Kidney glomerular epithelial cell (primary cell): Measurements from ENCODE around the gene SFXN4.
"Not testable (repeated sequence)": the region's sequence is repeated elsewhere in the genome, so short reads cannot be mapped to it uniquely, and the experiment has no call there.

Experiments
- DNase-seq: peaks from one replicate; lab custom pipeline; 2025; lab: John Stamatoyannopoulos, UW

The SFXN4 gene

DNA sequence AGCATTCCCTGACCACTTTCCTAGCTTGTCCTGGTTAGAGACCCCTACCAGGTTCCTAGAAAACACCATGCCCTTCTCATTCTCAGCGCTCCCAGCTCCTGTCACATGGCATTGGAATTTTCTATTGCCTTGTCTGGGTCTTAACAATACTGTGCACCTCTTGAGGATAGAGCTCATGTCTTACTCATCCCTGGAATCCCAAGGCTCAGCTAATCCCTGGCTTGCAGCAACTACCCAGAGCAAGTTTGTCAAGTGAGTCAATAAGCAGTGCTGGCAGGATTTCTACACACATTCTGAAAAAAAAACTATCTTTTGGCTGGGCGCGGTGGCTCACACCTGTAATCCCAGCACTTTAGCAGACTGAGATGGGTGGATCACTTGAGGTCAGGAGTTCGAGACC is 24.8 kb upstream of the SFXN4 start:
- DNase-seq = peak; percentile 77

DNA sequence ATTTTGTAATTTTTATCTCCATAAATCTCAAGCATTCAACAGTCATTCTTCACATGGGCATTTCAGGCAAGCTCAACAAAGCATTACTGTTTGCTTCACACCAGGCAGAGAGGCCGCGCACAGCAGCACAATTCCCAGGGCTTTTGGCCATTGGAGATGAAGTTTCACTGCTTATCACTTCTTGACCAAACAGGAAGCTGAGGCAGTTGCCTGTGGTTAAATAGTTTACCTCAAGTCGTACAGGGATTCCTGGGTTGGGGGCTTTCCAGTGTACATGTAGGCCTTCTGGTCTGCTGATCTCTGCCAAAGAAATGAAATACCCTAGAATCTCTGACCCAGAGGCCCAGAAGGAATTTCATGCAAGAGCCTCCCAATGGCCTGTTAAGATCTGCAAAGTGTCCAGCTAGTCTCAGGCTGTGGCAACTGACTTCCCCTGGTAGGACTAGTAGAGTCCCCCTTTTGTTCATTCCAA is 24.3 kb upstream of the SFXN4 start:
- peak; percentile 32 for DNase-seq

DNA sequence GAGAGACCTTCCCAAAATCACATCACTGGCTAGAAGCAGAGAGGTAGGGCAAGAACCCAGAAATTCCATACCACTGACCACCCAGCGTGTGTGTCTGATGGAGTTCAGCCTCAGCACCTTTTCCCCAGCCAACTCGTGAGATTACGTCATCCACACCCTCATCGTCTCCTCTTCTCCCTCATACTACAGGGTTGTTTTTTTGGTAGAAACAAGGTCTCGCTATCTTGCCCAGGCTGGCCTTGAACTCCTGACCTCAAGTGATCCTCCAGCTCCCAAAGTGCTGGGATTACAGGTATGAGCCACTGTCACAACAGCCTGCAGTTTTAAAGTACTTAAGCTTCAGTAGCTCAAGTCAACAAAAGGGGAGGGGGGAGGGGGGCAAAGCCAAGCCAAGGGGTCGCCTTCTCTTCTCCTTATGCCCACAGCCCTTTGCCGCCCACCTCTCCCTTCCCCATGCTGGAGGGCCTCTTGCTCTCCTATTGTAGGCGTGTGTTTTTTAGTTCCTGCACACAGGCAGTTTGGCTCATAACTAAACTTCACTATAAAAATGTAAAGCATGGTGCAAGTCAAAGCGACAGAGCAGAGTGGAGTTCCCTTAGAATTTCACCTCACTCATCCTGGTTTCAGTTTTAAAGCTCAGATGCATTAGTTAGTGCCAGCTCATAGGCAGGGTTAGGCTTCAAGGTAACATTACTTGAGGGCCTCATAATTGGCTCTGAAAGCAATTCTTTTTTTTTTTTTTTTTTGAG is 18.3 kb upstream of the SFXN4 start:
- no peak for DNase-seq

DNA sequence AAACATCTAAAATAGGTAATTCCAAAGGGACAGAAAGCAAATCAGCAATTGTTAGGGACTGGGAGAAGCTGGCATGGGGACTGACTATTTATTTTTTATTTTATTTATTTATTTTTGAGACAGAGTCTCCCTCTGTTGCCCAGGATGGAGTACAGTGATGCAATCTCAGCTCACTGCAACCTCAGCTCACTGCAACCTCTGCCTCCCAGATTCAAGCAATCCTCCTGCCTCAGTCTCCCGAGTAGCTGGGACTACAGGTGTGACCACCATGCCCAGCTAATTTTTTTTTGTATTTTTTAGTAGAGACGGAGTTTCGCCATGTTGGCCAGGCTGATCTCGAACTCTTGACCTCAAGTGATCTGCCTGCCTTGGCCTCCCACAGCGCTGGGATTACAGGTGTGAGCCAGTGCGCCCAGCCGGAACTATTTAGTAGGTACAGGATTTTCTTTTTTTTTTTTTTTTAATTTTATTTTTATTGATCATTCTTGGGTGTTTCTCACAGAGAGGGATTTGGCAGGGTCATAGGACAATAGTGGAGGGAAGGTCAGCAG is 15.4 kb upstream of the SFXN4 start:
- not testable (repeated sequence) for DNase-seq

DNA sequence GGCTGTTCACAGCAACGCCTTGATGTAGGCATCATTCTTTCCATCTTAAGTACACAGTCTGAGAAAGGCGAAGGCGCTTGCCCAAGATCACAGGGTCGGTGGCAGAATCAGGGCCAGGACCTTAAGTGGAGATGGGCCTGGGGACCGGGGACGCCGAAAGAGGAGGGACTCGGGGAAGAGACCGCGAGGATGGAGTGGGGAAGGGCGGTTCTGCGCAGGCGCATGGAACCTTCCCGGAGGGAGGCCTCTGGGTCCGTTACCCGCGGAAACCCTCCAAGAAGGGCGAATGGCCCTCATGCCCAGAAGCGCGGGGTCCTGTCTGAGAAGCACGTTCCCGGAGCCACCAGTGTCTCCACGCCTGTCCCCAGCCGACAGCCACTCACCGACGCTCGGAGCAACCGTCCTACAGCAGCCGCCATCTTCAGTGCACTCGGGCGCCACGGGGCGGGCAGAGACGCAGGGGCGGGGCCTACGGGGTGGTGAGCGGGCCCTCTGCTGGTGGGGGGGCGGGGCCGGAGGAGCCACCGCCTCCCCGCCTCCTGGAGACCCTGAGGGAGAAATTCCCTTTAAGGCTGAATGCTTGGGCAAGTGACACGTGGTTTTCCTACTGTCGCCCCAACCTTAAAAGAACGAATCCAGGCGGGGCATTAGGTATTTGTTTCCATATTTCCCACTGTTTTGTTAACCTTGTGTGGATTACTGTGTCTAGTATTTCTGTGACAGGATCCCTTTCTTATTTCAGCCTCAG is 13.0 kb upstream of the SFXN4 start, which contains the start of gene PRDX3:
TSS of gene PRDX3 (minus strand) at position 441 of the 748 bp plus-strand sequence. CDS start at position 419, 22 bp downstream.
- DNase-seq = peak; percentile 75

DNA sequence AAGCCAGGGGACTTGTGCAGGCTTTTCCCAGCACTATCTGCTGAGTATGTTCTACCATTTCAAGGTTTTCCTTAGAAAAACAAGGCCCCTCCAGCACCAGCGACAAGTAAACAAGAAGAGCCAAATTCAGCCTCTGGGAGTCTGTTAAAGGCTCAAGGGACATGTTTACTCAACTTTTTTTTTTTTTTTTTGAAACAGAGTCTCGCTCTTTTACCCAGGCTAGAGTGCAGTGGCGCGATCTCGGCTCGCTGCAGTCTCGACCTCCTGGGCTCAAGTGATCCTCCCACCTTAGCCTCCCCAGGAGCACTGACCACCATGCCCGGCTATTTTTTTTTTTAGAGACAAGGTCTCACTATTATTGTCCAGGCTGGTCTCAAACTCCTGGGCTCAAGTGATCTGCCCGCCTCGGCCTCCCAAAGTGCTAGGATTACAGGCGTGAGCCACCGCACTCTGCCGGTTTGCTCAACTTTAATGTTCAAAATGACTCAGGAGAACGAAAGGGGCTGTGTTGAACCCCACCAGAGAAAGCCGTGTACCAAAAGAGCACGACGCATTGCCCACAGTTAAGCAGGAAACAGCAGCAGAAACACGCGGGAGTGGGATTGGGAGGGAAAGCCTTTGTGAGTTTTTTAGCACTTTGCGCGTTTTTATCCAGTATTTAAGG is 12.3 kb upstream of the SFXN4 start:
- no peak for DNase-seq

DNA sequence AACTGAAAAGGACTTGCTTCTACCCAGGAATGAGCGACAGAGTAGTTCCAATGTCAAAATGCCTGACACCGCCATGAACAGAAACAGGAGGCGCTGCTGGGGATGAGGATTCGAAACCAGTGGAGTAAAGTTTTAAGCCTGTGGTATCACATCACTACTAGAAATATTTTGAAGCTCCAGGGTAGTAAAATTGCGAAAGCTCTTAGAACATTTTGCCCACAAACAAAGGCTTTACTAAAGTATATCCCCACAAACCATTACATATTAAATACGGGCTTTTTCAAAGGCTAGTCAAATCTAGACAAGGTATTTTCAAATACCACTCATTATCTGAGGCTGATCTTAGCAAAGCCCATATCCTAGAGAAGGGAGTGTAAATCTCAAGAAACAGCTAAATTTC is 10.7 kb upstream of the SFXN4 start:
- DNase-seq = no peak

DNA sequence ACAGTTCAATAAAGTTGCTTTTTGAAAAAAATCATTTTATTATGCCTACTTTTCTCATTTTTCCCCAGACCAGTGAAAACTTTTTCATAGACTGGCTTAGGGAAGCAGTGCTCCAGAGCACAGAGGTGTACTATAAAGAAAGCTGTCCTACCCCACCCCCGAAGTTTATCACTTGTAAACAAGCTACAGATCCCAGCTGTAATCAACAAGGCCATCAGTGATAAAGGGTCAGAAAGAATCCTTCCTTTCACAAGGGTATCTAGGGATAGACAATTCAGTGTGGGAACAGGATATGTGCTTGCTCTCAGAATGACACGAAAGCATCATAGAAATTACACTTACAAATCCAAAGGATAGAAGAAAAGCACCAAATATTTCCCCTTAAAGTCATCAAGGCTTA is 8.6 kb upstream of the SFXN4 start:
- no peak for DNase-seq

DNA sequence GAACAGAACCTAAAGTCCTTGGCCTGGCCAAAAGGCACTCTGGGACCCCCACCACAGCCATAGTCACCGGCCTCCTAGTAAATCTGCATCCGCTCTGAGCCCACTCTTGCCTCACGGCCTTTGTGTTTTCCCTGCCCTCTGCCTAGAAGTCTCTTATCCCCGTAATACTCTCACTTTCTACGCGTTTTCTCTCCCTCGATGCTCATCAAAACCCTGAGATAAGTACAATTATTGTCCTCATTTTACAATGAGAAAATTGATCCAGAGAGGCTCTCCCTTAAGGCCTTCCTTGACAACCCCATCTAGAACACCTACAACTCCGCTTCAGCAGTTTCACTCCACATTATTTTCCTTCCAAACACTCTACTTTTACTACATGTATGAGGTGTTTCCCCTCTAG is 1.5 kb upstream of the SFXN4 start:
- DNase-seq = no peak

DNA sequence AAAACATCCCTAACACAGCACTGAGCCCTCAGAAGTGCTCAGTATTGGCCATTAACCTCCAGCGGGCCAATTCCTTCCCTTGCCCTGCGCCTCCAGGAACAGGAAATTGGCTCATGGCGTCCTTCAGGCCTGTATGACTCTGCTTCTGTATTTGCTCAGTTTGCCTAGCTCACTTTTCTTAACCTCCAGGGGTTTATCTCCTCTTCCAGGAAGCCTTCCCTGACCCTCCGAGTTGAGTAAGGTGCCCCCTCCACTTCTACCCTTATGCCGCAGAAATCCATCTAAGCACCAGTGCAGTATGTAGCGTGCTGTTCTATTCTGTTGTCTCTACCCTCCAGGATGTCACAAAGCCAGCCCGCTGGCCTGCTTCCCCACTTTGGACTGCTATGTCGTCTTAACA is 1.1 kb upstream of the SFXN4 start:
- DNase-seq = no peak

DNA sequence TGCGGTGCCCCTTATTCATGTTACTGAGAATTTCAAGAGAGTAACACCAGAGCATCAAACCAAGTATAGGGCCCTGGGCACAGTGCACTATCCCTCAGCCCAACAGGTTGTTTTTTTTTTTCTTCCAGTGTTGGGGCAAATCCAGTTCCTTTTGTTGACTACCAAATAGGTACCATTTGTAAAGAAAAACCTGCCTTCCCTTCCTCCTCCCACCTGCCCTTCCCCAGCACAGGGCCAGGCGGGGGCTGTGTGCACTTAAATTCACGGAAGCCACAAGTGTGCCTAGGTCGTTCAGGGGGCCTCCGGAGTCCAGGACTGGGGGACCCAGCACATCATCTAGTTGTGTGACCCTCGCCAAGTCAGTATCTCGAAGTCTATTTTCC is 595 bp upstream of the SFXN4 start:
- no peak for DNase-seq

DNA sequence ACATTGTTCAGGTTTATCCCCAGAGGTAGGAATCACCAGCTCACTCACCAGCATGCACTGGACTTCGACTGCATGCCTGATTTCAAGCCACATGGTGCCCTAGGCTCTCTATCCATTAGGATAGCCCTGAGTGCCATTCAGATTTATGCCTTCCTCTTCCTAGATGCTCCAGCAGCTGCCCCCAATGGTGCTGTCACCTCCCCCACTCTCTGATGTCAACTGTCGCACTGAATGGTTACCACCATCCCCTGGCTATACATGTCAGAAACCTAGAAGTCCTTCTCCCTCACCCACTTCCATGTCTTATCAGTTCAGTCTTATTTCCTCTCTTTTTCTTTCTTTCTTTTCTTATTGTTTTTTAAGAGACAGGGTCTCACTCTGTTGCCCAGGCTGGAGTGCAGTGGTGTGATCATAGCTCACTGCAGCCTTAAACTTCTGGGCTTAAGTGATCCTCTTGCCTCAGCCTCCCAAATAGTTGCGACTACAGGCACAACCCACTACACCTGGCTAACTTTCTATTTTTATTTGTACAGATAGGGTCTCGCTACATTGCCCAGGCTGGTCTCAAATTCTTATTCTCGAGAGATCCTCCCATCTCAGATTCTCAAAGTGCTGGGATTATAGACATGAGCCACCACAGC is 2.9 kb downstream of the SFXN4 start:
- no peak for DNase-seq

DNA sequence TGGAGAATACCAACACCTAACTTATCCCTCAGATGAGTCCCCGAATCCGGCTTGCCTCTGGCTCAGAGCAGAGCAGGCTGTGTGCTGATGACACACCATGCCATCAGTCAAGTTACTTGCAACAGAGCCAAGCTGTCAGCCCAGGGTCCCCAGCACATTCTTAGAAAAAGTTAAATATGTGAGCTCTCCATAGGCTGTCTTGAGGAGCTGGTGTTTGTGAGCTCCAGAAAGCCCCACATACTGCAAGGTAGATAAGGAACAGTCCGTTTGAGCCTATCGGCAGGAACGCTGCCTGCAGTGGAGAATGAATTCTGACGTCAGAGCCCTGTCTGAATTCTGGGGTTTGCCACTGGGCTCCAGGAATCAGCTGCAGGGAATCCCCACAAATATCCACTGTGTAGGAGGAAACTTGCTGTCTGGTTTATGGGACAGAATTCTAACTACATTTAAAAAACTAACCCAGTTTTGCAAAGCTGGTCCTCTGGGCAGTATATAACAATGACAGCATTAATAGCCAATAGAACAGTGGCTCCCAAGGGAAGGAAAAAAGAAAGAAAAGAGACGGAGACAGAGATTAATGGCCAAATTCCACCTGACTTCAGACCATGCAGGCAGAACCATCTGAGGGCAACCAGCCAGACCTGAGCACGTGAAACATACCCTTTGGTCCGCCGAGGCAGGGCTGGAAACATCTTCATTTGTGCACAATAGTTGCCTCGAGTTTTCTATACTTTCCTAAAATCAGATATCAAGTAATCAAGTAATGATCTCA is 3.6 kb downstream of the SFXN4 start:
- DNase-seq = peak; percentile 39

DNA sequence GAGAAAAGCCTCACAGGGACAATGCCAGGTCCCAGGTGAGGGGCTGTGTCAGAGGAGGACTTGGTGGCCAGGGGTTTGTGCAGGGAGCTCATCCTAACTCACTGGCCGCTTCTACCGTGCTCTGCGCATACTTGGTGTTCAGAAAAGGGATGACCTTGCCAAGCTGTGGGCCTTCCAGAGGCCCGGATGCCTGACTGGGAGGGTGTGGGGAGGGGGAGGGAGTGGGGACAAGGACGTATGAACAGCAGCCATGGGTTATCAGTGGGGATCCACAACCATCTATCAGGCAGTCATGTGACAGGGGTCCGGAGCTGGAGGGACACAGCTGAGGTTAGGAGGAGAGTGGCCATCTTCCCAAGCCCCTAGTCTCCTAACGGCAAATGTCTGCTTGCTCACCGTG is 6.2 kb downstream of the SFXN4 start:
- DNase-seq = no peak

DNA sequence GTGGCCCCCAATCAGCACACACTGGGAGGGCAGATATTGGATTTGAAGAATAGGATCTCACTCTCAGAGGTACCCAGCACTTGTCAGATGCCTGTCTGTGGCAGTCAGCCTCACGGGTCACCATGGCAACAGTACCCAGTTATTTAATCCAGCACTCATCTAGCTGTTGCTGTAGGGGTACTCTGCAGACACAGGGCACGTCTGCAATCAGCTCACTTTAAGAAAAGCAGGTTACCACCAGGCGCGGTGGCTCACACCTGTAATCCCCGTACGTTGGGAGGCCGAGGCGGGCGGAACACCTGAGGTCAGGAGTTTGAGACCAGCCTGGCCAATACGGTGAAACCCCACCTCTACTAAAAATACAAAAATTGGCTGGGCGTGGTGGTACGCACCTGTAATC is 11.9 kb downstream of the SFXN4 start:
- no peak for DNase-seq

DNA sequence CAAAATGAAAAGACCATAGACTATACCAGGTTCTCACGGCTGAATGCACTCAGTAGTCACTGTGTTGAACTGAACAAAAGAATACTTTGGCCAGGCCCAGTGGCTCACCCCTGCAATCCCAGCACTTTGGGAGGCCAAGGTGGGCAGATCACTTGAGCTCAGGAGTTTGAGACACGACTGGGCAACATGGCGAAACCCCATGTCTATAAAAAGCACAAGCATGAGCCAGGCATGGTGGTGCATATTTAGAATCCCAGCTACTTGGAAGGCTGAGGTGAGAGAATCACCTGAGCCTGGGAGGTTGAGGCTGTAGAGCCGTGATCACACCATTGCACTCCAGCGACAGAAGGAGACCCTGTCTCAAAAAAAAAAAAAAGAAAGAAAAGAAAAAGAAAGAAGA is 12.5 kb downstream of the SFXN4 start:
- no peak for DNase-seq

DNA sequence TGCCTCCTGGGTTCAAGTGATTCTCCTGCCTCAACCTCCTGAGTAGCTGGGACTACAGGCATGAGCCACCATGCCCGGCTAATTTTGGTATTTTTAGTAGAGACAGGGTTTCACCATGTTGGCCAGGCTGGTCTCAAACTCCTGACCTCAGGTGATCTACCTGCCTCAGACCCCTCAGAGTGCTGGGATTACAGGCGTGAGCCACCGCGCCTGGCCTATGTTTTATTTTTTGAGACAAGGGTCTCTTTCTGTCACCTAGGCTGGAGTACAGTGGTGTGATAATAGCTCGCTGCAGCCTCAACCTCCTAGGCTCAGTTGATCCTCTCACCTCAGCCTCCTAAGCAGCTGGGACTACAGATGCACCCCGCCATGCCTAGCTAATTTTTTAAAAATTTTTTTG is 13.9 kb downstream of the SFXN4 start:
- DNase-seq = not testable (repeated sequence)

DNA sequence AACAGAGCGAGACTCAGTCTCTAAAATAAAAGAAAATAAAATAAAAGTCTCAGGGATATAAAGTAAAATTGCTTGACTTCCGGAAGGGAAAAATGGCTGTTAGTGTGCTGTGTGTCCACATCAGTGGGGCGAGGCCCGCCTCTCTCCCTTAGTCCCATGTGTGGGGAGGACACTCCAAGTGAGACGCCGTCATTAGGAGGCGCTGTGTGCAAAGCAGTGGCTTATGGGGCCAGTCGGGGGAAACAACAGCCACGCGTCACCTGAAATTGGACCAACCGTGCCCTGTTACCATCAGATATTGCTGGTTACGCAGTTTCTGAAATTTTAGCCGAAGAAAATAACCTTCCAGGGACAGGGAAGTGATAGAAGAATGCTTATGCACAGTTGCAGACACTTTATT is 15.8 kb downstream of the SFXN4 start:
- DNase-seq = no peak

DNA sequence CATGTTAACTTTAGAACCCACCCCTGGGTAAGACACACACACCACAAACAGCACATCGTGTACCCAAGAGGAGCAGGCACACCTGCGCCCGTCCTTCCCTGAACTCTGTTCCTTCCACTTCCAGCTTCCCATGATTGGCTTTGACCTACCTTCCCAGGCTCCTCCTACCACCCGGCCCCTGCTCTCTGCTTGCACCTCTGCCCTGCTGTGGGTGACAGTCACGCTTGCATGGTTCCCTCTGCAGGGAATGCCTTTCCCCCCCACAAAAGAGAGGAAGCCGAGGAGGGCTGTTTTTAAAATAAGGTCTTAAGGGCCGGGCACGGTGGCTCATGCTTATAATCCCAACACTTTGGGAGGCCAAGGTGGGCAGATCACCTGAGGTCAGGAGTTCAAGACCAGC is 16.4 kb downstream of the SFXN4 start:
- no peak for DNase-seq

DNA sequence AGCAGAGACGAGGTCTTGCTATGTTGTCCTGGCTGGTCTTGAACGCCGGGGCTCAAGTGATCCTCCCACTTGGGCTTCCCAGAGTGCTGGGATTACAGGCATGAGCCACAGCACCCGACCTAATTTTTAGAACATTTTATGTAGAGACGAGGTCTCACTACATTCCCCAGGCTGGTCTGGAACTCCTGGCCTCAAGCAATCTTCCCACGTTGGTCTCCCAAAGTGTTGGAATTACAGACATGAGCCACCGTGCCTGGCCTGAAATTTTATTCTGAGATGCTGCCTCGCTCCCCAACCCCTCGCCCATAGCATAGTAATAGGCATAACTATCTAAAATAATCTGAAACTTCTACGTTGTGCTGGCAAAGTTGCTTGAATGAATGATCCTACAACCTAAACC is 21.9 kb downstream of the SFXN4 start:
- DNase-seq = no peak

DNA sequence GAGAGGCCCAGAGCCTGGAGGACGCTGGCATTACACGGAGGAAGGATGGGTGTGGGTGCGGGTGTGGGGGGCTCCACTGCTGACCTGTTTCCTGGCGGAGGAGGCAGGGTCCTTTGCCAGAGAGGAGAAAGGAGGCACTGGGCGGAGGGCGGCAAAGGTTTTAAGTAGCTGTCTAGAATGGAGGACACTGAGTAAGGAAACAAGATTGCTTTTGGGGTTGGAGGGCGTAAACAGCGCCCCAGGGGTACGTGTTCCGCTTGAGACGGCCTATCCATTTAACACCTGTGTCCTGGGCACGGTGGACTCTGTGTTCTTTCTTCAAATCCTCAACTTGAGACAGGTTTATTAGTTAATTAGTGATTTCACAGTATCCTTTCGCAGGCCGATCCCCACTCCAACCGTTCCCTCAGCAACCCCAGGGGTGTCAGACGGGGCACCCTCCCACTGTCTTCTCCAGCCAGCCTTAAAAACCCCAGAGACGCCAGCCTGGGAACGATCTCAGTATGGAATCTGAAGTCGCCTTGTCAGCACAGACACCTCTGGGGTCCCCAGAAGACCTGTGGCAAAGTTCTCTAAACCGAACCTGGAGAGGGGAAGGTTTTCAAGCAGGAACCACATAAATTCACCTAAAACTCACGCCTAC is 24.8 kb downstream of the SFXN4 start:
- DNase-seq = no peak
